Hepatocyte (in vitro differentiated cells): Measurements from ENCODE around the gene ATXN7L3. TPM values are rescaled to one million over a fixed set of nuclear protein-coding genes. Genes with fewer than 3 reads are reported as not detected.
"Not testable (repeated sequence)": the region's sequence is repeated elsewhere in the genome, so short reads cannot be mapped to it uniquely, and the experiment has no call there.

Source experiments
- DNase-seq: peaks from one replicate; pipeline ENCODE4 v3.0.0-alpha.2; 2016; ENCODE audit warnings: low spot score
- H2AFZ ChIP-seq: fragments of 200-600 bp; sonication (generic); 2 replicates; pipeline ENCODE4 v1.6.0; 2016; ENCODE audit warnings: antibody characterized with exemption, mild to moderate bottlenecking
- H3K27ac ChIP-seq: fragments of 200-600 bp; sonication (generic); 2 replicates; pipeline ENCODE4 v1.5.1; 2016; ENCODE audit warnings: mild to moderate bottlenecking
- H3K27me3 ChIP-seq: fragments of 200-600 bp; sonication (generic); 2 replicates; pipeline ENCODE4 v1.6.1; 2016
- H3K36me3 ChIP-seq: fragments of 200-600 bp; sonication (generic); replicated peaks from 2 replicates; pipeline ENCODE4 v1.5.1; 2016; ENCODE audit warnings: low read depth; ENCODE audit not compliant: insufficient read depth
- H3K4me1 ChIP-seq: fragments of 200-600 bp; sonication (generic); 2 replicates; pipeline ENCODE4 v1.5.1; 2016; ENCODE audit warnings: mild to moderate bottlenecking, moderate library complexity; ENCODE audit not compliant: insufficient read depth
- H3K4me2 ChIP-seq: fragments of 200-600 bp; sonication (generic); 2 replicates; pipeline ENCODE4 v1.6.0; 2016
- H3K4me3 ChIP-seq: fragments of 200-600 bp; sonication (generic); 2 replicates; pipeline ENCODE4 v1.5.1; 2016; ENCODE audit warnings: mild to moderate bottlenecking
- H3K79me2 ChIP-seq: fragments of 200-600 bp; sonication (generic); 2 replicates; pipeline ENCODE4 v1.6.0; 2017; ENCODE audit warnings: mild to moderate bottlenecking
- H3K9me2 ChIP-seq: fragments of 200-600 bp; sonication (generic); replicated peaks from 2 replicates; pipeline ENCODE4 v1.6.0; 2017; ENCODE audit warnings: mild to moderate bottlenecking; ENCODE audit not compliant: insufficient read depth
- H3K9me3 ChIP-seq: fragments of 200-600 bp; sonication (generic); 2 replicates; pipeline ENCODE4 v1.5.1; 2016; ENCODE audit warnings: low read depth, mild to moderate bottlenecking
- H4K20me1 ChIP-seq: fragments of 200-600 bp; sonication (generic); 2 replicates; pipeline ENCODE4 v1.6.0; 2016; ENCODE audit warnings: mild to moderate bottlenecking; ENCODE audit not compliant: insufficient read depth, poor library complexity, severe bottlenecking
- CTCF ChIP-seq: fragments of 200-600 bp; sonication (generic); IDR thresholded peaks from 2 replicates; pipeline ENCODE4 v1.5.1; 2016; ENCODE audit warnings: antibody characterized with exemption, mild to moderate bottlenecking; ENCODE audit not compliant: poor library complexity
- EZH2 ChIP-seq: fragments of 200-600 bp; sonication (generic); IDR thresholded peaks from 2 replicates; pipeline ENCODE4 v1.6.1; 2016; ENCODE audit warnings: antibody characterized with exemption, mild to moderate bottlenecking, borderline replicate concordance
- EZH2phosphoT487 ChIP-seq: fragments of 200-600 bp; sonication (generic); IDR thresholded peaks from one replicate; pipeline ENCODE4 v1.6.1; 2018; ENCODE audit warnings: antibody characterized with exemption, mild to moderate bottlenecking, low read depth, moderate library complexity; ENCODE audit not compliant: unreplicated experiment, severe bottlenecking
- WGBS: methylation state at CpG from one replicate; pipeline ENCODE4 v1.1.6; 2016; ENCODE audit warnings: low lambda C conversion rate; ENCODE audit errors: missing lambda C conversion rate; 5-methylcytosine and 5-hydroxymethylcytosine counted together
- polyA plus RNA-seq: library from polyadenylated mRNA; unstranded; fragments of >200 nt; fragmentation: Nextera tagmentation; extraction: Ambion mirVana; gene quantifications from 2 replicates; pipeline ENCODE4 v1.2.1, GENCODE V29; 2016
- total RNA-seq: library from RNA; depleted of rRNA; stranded (reverse); fragments of >200 nt; gene quantifications from 2 replicates; pipeline ENCODE4 v1.2.3, GENCODE V29; 2014

ATXN7L3 gene
- total and polyA plus RNA-seq, 2 experiments from 2014 or later = 28.7 to 64.0 TPM

GRCh38 chr17:44147812-44148211 is 51.9 kb downstream of the ATXN7L3 start:
- 94% methylated on average over 4 of the region's 4 CpGs for WGBS
- no peaks in the 10 kb centered on the region for H3K9me2 ChIP-seq
- H2AFZ ChIP-seq = no peak overlapping the region
- H3K36me3 ChIP-seq = no peaks in the 10 kb centered on the region
- no peak overlapping the region for H3K27ac ChIP-seq
- no peak for DNase-seq
- no peak overlapping the region for H3K4me3 ChIP-seq
- no peaks in the 10 kb centered on the region for H3K79me2 ChIP-seq
- H3K4me1 ChIP-seq = no peaks in the 10 kb centered on the region
- TF ChIP-seq EZH2 (no peak), EZH2phosphoT487 (no peak), CTCF (no peak)
- no peaks in the 10 kb centered on the region for H4K20me1 ChIP-seq
- no peaks in the 10 kb centered on the region for H3K27me3 ChIP-seq
- no peaks in the 10 kb centered on the region for H3K9me3 ChIP-seq
- no peak overlapping the region for H3K4me2 ChIP-seq

GRCh38 chr17:44146375-44147346 is 53.0 kb downstream of the ATXN7L3 start:
- H3K9me2 ChIP-seq = no peaks in the 10 kb centered on the region

GRCh38 chr17:44144966-44145739 is 54.5 kb downstream of the ATXN7L3 start:
- no peak overlapping the region for H3K4me3 ChIP-seq
- 66% methylated on average over 7 of the region's 7 CpGs for WGBS
- TF ChIP-seq CTCF (no peak), EZH2 (no peak), EZH2phosphoT487 (no peak)

More at GRCh38 chr17:44146375-44147346, 53.0 kb downstream of the ATXN7L3 start:
- no peaks in the 10 kb centered on the region for H3K27me3 ChIP-seq
- peak overlapping the region; percentile 66 for H3K27ac ChIP-seq
- peaks cover 3% of the 10 kb centered on the region for H3K4me1 ChIP-seq
- no peak for DNase-seq
- no peaks in the 10 kb centered on the region for H4K20me1 ChIP-seq
- TF ChIP-seq EZH2 (no peak), EZH2phosphoT487 (no peak), CTCF (no peak)
- H2AFZ ChIP-seq = no peak overlapping the region
- no peaks in the 10 kb centered on the region for H3K79me2 ChIP-seq
- WGBS = 44% methylated on average over 2 of the region's 2 CpGs
- H3K4me2 ChIP-seq = no peak overlapping the region
- no peaks in the 10 kb centered on the region for H3K9me3 ChIP-seq
- H3K36me3 ChIP-seq = no peaks in the 10 kb centered on the region
- H3K4me3 ChIP-seq = no peak overlapping the region

GRCh38 chr17:44143921-44144320 is 55.8 kb downstream of the ATXN7L3 start:
- WGBS = 93% methylated on average over 8 of the region's 8 CpGs
- not testable (repeated sequence) for H3K27me3 ChIP-seq

More at GRCh38 chr17:44144966-44145739, 54.5 kb downstream of the ATXN7L3 start:
- Histone ChIP-seq H4K20me1 (no peaks in the 10 kb centered on the region), H3K27ac (peak overlapping the region; percentile 66), H3K79me2 (no peaks in the 10 kb centered on the region), H3K4me2 (no peak overlapping the region), H3K9me3 (no peaks in the 10 kb centered on the region), H3K36me3 (no peaks in the 10 kb centered on the region), H3K9me2 (no peaks in the 10 kb centered on the region), H3K27me3 (no peaks in the 10 kb centered on the region), H2AFZ (no peak overlapping the region), H3K4me1 (peaks cover 3% of the 10 kb centered on the region)
- no peak for DNase-seq

More at GRCh38 chr17:44143921-44144320, 55.8 kb downstream of the ATXN7L3 start:
- not testable (repeated sequence) for H3K9me3 ChIP-seq, H3K4me2 ChIP-seq, H2AFZ ChIP-seq, H3K79me2 ChIP-seq, H3K36me3 ChIP-seq, H3K4me3 ChIP-seq, H3K4me1 ChIP-seq, DNase-seq, H4K20me1 ChIP-seq, H3K9me2 ChIP-seq, H3K27ac ChIP-seq
